Measurements from ENCODE around the gene HEATR9.

GRCh38 chr17:35867574-35867973 is 1.1 kb downstream of the HEATR9 start:
- TF ChIP-seq, protein P1, sequence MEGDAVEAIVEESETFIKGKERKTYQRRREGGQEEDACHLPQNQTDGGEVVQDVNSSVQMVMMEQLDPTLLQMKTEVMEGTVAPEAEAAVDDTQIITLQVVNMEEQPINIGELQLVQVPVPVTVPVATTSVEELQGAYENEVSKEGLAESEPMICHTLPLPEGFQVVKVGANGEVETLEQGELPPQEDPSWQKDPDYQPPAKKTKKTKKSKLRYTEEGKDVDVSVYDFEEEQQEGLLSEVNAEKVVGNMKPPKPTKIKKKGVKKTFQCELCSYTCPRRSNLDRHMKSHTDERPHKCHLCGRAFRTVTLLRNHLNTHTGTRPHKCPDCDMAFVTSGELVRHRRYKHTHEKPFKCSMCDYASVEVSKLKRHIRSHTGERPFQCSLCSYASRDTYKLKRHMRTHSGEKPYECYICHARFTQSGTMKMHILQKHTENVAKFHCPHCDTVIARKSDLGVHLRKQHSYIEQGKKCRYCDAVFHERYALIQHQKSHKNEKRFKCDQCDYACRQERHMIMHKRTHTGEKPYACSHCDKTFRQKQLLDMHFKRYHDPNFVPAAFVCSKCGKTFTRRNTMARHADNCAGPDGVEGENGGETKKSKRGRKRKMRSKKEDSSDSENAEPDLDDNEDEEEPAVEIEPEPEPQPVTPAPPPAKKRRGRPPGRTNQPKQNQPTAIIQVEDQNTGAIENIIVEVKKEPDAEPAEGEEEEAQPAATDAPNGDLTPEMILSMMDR (IDR thresholded peaks at IDR 0.05; ENCODE audit: low read depth, low read length, missing input control) = no peak
- TF ChIP-seq, protein P2, sequence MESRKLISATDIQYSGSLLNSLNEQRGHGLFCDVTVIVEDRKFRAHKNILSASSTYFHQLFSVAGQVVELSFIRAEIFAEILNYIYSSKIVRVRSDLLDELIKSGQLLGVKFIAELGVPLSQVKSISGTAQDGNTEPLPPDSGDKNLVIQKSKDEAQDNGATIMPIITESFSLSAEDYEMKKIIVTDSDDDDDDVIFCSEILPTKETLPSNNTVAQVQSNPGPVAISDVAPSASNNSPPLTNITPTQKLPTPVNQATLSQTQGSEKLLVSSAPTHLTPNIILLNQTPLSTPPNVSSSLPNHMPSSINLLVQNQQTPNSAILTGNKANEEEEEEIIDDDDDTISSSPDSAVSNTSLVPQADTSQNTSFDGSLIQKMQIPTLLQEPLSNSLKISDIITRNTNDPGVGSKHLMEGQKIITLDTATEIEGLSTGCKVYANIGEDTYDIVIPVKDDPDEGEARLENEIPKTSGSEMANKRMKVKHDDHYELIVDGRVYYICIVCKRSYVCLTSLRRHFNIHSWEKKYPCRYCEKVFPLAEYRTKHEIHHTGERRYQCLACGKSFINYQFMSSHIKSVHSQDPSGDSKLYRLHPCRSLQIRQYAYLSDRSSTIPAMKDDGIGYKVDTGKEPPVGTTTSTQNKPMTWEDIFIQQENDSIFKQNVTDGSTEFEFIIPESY (IDR thresholded peaks at IDR 0.05) = no peak
- TF ChIP-seq FOXA1 (IDR thresholded peaks at IDR 0.05) (no peak), MAX (IDR thresholded peaks at IDR 0.05) (no peak), ATF3 (IDR thresholded peaks at IDR 0.05) (no peak), REST (IDR thresholded peaks at IDR 0.05) (no peak)
